GM12878 (cell line): Measurements from ENCODE around the gene SFT2D2. TPM values are rescaled to one million over a fixed set of nuclear protein-coding genes. Genes with fewer than 3 reads are reported as not detected.

Experiments used
- ATAC-seq: fragments of 200-7000 bp; cut with Tn5 transposase; 3 replicates; pipeline ENCODE4 v1.9.1; 2020; ENCODE audit warnings: mild to moderate bottlenecking, moderate library complexity
- BruUV-seq: library from RNA; stranded (reverse); fragments of 400-500 nt; replicated peaks from 2 replicates; lab custom pipeline; 2021; lab: Mats Ljungman, UMichigan
- CTCF ChIA-PET: fragments of 300-600 bp; sonication (Branson Sonifier 250); formaldehyde crosslinking; extraction: SDS; loops from one replicate; lab custom pipeline; 2021; ENCODE audit warnings: inconsistent platforms; lab: Yijun Ruan, JAX
- POLR2A ChIA-PET: fragments of 350-600 bp; formaldehyde crosslinking; extraction: SDS; loops from one replicate; lab custom pipeline; 2021; ENCODE audit warnings: inconsistent platforms; lab: Charles Lee
- RAD21 ChIA-PET: fragments of 300-600 bp; sonication (Branson Sonifier 250); formaldehyde crosslinking; loops from one replicate; lab custom pipeline; 2023; ENCODE audit warnings: antibody characterized with exemption; ENCODE audit not compliant: unreplicated experiment; lab: Charles Lee
- SMC1A ChIA-PET: fragments of 300-600 bp; sonication (Branson Sonifier 250); formaldehyde crosslinking; loops from one replicate; lab custom pipeline; 2023; ENCODE audit not compliant: unreplicated experiment, uncharacterized antibody; lab: Charles Lee
- DNase-seq: peaks from one replicate; pipeline ENCODE4 v3.0.0-alpha.2; 2011; ENCODE audit warnings: low read depth, low spot score
- FAIRE-seq: peaks from 3 replicates; lab custom pipeline; 2011; peaks lifted over from hg19 to GRCh38; lab: Jason Lieb, UNC
- H2AFZ ChIP-seq: 2 replicates; pipeline ENCODE4 v1.6.0; 2011; ENCODE audit warnings: low read depth, low read length, control low read depth; ENCODE audit not compliant: control insufficient read depth
- H3K27ac ChIP-seq: 2 replicates; pipeline ENCODE4 v1.5.1; 2011; ENCODE audit warnings: control low read depth; ENCODE audit not compliant: control insufficient read depth, insufficient read depth
- H3K27me3 ChIP-seq, 2 experiments: replicated peaks in 1 of 2; 2 replicates each; pipeline versions ENCODE4 v1.6.0 to v1.6.1; 2011; ENCODE audit warnings: low read length in 1 of 2; ENCODE audit not compliant: control insufficient read depth in 2 of 2, insufficient read depth in 2 of 2
- H3K36me3 ChIP-seq, 2 experiments: 2 replicates each; pipeline ENCODE4 v1.5.1; 2011; ENCODE audit warnings: low read length in 1 of 2; ENCODE audit not compliant: control insufficient read depth in 2 of 2, insufficient read depth in 2 of 2
- H3K4me1 ChIP-seq: 2 replicates; pipeline ENCODE4 v1.6.1; 2011; ENCODE audit warnings: mild to moderate bottlenecking, low read length, moderate library complexity, mixed read lengths; ENCODE audit not compliant: control insufficient read depth, insufficient read depth
- H3K4me2 ChIP-seq: 2 replicates; pipeline ENCODE4 v1.6.0; 2011; ENCODE audit warnings: control low read depth; ENCODE audit not compliant: control insufficient read depth, insufficient read depth
- H3K4me3 ChIP-seq: fragments of 200-600 bp; sonication (generic); 2 replicates; pipeline ENCODE4 v1.5.1; 2016
- H3K79me2 ChIP-seq: 2 replicates; pipeline ENCODE4 v1.6.0; 2011; ENCODE audit warnings: low read length; ENCODE audit not compliant: control insufficient read depth, insufficient read depth
- H3K9ac ChIP-seq: 2 replicates; pipeline ENCODE4 v1.8.0; 2011; ENCODE audit warnings: low read length, control low read depth, mixed read lengths; ENCODE audit not compliant: control insufficient read depth, insufficient read depth
- H3K9me3 ChIP-seq: replicated peaks from 3 replicates; pipeline ENCODE4 v1.5.1; 2011; ENCODE audit warnings: mild to moderate bottlenecking, low read length; ENCODE audit not compliant: control insufficient read depth, insufficient read depth
- H4K20me1 ChIP-seq: 2 replicates; pipeline ENCODE4 v1.6.0; 2011; ENCODE audit not compliant: control insufficient read depth, insufficient read depth
- NFIC ChIP-seq: IDR thresholded peaks from 2 replicates; pipeline ENCODE4 v1.6.1; 2012; ENCODE audit warnings: low read depth, mild to moderate bottlenecking, inconsistent platforms, low read length, moderate library complexity
- POLR2AphosphoS5 ChIP-seq: IDR thresholded peaks from 2 replicates; pipeline ENCODE4 v1.6.1; 2011; ENCODE audit warnings: mild to moderate bottlenecking, low read length, inconsistent platforms
- RFX5 ChIP-seq: IDR thresholded peaks from 2 replicates; pipeline ENCODE4 v1.6.1; 2011; ENCODE audit warnings: low read depth, low read length, improper control_type of control experiment
- WRNIP1 ChIP-seq: IDR thresholded peaks from 2 replicates; pipeline ENCODE4 v1.6.1; 2011; ENCODE audit warnings: low read depth, low read length, improper control_type of control experiment, borderline replicate concordance
- ZNF384 ChIP-seq: IDR thresholded peaks from 2 replicates; pipeline ENCODE4 v1.6.1; 2012; ENCODE audit warnings: low read depth, mild to moderate bottlenecking, low read length, improper control_type of control experiment, borderline replicate concordance
- WGBS: methylation state at CpG from one replicate; pipeline ENCODE4 v1.1.6; 2016; ENCODE audit warnings: low lambda C conversion rate; ENCODE audit not compliant: insufficient replicate concordance, insufficient coverage; ENCODE audit errors: missing lambda C conversion rate; 5-methylcytosine and 5-hydroxymethylcytosine counted together
- in situ Hi-C: fragments of 300-500 bp; cut with MboI; formaldehyde crosslinking; loops from 9 replicates; pipeline ENCODE4 v1.14.3; 2018; ENCODE audit warnings: mixed read lengths
- intact Hi-C: fragments of 100-400 bp; cut with micrococcal nuclease; formaldehyde crosslinking; loops from one replicate; pipeline ENCODE4 v1.14.2; 2022; ENCODE audit not compliant: unreplicated experiment
- polyA plus RNA-seq, 11 experiments: library from polyadenylated mRNA; depleted of rRNA in 4 of 11; unstranded in 6 of 11; stranded (reverse) in 5 of 11; fragments of >200 nt; fragmentation: Nextera tagmentation in 4 of 11; fragmentation: Illumina TruSeq in 1 of 11; extraction: Ambion mirVana in 4 of 11; extraction: Trizol in 1 of 11; gene quantifications; 1 replicate in 1 of 11; 2 replicates in 10 of 11; pipeline versions ENCODE4 v1.2.1 to v1.2.3, GENCODE V29; 2011 to 2016; ENCODE audit warnings: inconsistent platforms in 2 of 11, missing spikeins in 2 of 11, low read depth in 1 of 11
- total RNA-seq, 4 experiments: library from RNA; depleted of rRNA in 3 of 4; stranded (reverse); fragments of >200 nt in 3 of 4; fragmentation: Illumina TruSeq in 1 of 4; extraction: Trizol in 1 of 4; gene quantifications; 2 replicates each; pipeline versions ENCODE4 v1.2.1 to v1.2.3, GENCODE V29; 2013 to 2021

The SFT2D2 gene
- total and polyA plus RNA-seq, 10 of the 15 experiments (the other 5 are each of a cell fraction or from before 2014, with no cell fraction given): 5.6 to 49.6 (median 24.9) TPM

DNA sequence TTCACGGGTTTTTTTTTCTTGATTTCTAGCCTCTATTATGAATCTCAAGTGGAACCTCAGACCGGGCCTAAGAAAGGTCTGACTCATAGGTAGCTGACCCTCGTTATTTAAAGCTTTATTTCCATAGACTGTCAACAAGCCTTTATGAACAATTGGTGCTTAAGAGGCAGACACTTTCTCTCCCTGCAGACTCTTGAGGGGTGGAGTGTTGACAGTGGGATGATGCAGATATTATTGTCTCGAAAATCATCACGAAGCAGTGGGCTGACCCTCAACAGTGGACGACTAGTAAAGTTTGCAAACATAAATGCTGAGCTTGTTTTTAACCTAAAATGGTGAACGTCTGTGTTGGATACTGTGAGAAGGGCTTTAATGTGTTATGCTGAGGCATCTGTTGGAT is 1.8 kb downstream of the SFT2D2 start (continued):
- TF ChIP-seq NFIC: peak; percentile 13; the same call in 1 of the 2 replicates
- no peak for TF ChIP-seq ZNF384
- TF ChIP-seq WRNIP1: no peak

GRCh38 chr1:168229893-168230292 is 4.1 kb downstream of the SFT2D2 start:
- CTCF ChIA-PET: interaction anchor here (0.6 to 1.0 kb wide), 3 partner anchors 34 to 185 kb away, joined by 3 to 7 read pairs (median 4); no protein-coding TSS in a partner anchor
- H3K4me1 ChIP-seq: peaks cover 24% of the 10 kb centered on the region
- H2AFZ ChIP-seq: no peak overlapping the region
- no peaks in the 10 kb centered on the region for H3K9me3 ChIP-seq
- no peak overlapping the region for H3K4me3 ChIP-seq
- SMC1A ChIA-PET: interaction anchor here (0.7 to 2.4 kb wide), 3 partner anchors 9 to 112 kb away, joined by 3 to 5 read pairs (median 4); no protein-coding TSS in a partner anchor
- peaks cover 67% of the 10 kb centered on the region for H3K79me2 ChIP-seq
- H4K20me1 ChIP-seq: peaks cover 13% of the 10 kb centered on the region
- in situ Hi-C loops (no loop called here), intact Hi-C loops (loop anchor here (5.0 kb wide), 1 partner anchor 148 kb away; no protein-coding TSS in a partner anchor)
- no peak for DNase-seq
- WGBS: 92% methylated on average over 4 of the region's 4 CpGs
- no peak for ATAC-seq
- TF ChIP-seq RFX5: no peak
- TF ChIP-seq POLR2AphosphoS5: 0 out of 2 replicates have a peak, but pooled peaks have one; percentile 15
- peak overlapping the region; percentile 86 for H3K4me2 ChIP-seq
- no peaks in the 10 kb centered on the region for H3K27me3 ChIP-seq
- POLR2A ChIA-PET: interaction anchor here (1.2 kb wide), 1 partner anchor 9 kb away, joined by 3 read pairs; no protein-coding TSS in a partner anchor
- H3K36me3 ChIP-seq: peaks cover 13 to 32% of the 10 kb centered on the region in 2 experiments
- RAD21 ChIA-PET: no interaction called here
- H3K27ac ChIP-seq: no peak overlapping the region
- BruUV-seq: no TSS peak
- no peak for FAIRE-seq
- no peak overlapping the region for H3K9ac ChIP-seq
